ENCODE measurements around the gene ACER1.

- TF ChIP-seq CTCF (IDR thresholded peaks at IDR 0.05) (no peak), POLR2A (IDR thresholded peaks at IDR 0.05) (no peak)
Measured at GRCh38 chr19:6286676-6287075, 46.7 kb downstream of the ACER1 start.

Data from tibial nerve (tissue), 3 donors.